Measurements from ENCODE around the gene P3H3.

DNA sequence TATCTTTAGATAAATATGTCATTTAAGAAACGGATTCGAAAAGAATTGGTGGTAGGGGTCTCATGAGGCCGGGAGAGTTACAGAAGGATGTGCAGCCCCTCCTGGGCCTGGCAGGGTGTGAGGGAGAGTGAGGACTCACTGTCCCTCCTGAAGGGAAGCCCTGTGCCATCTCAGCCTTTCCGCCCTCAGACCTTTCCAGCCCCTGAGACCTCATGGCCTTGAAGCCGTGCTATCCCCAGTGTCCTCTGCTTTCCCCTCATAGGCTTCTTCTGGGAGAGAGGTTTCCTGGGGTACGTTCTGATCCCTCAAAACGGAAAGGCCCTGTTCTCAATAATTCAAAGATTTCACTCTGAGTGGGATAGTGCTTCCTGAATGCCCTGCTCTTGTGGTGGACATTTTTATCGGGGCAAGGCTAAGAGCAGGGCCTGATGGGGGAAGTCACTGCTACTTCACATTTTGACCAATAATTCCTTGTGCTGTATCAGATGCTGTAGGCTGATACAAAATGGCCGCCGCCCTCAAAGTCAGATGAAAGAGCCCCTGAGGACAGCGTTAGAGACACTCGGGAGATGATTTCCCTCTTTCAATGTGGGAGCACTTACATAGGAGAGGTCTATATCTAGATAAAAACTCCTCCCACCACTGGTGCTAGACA, 37.6 kb upstream of the P3H3 start:
- TF ChIP-seq, protein P1, sequence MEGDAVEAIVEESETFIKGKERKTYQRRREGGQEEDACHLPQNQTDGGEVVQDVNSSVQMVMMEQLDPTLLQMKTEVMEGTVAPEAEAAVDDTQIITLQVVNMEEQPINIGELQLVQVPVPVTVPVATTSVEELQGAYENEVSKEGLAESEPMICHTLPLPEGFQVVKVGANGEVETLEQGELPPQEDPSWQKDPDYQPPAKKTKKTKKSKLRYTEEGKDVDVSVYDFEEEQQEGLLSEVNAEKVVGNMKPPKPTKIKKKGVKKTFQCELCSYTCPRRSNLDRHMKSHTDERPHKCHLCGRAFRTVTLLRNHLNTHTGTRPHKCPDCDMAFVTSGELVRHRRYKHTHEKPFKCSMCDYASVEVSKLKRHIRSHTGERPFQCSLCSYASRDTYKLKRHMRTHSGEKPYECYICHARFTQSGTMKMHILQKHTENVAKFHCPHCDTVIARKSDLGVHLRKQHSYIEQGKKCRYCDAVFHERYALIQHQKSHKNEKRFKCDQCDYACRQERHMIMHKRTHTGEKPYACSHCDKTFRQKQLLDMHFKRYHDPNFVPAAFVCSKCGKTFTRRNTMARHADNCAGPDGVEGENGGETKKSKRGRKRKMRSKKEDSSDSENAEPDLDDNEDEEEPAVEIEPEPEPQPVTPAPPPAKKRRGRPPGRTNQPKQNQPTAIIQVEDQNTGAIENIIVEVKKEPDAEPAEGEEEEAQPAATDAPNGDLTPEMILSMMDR (IDR thresholded peaks at IDR 0.05) = no peak
- TF ChIP-seq POLR2A (IDR thresholded peaks at IDR 0.05) = no peak

Data from testis (tissue), 2 donors.